WTC11 (cell line): ENCODE measurements around the gene HID1. TPM values are rescaled to one million over a fixed set of nuclear protein-coding genes. Genes with fewer than 3 reads are reported as not detected.

Source experiments
- ATF1 ChIP-seq: sonication (generic); formaldehyde crosslinking; IDR thresholded peaks from 2 replicates; pipeline ENCODE4 v1.8.1; 2023; ENCODE audit warnings: mild to moderate bottlenecking, moderate library complexity, missing genetic modification reagents
- CBFB ChIP-seq: sonication (generic); formaldehyde crosslinking; IDR thresholded peaks from 2 replicates; pipeline ENCODE4 v1.8.1; 2022; ENCODE audit warnings: mild to moderate bottlenecking, low read depth, missing genetic modification reagents
- E2F1 ChIP-seq: sonication (generic); formaldehyde crosslinking; IDR thresholded peaks from 2 replicates; pipeline ENCODE4 v1.8.0; 2022; ENCODE audit warnings: mild to moderate bottlenecking, missing genetic modification reagents
- E2F5 ChIP-seq: sonication (generic); formaldehyde crosslinking; IDR thresholded peaks from 2 replicates; pipeline ENCODE4 v1.8.1; 2022; ENCODE audit warnings: mild to moderate bottlenecking, moderate library complexity, missing genetic modification reagents
- ETV6 ChIP-seq: sonication (generic); formaldehyde crosslinking; IDR thresholded peaks from 2 replicates; pipeline ENCODE4 v1.8.1; 2022; ENCODE audit warnings: mild to moderate bottlenecking, missing genetic modification reagents
- GABPB1 ChIP-seq: sonication (generic); formaldehyde crosslinking; IDR thresholded peaks from 2 replicates; pipeline ENCODE4 v1.8.1; 2023; ENCODE audit warnings: mild to moderate bottlenecking, missing genetic modification reagents
- HMGA2 ChIP-seq: fragments of 250-450 bp; sonication (Bioruptor Pico); IDR thresholded peaks from 2 replicates; pipeline ENCODE4 v1.4.0; 2021; ENCODE audit warnings: mild to moderate bottlenecking, moderate library complexity
- HMGXB4 ChIP-seq: sonication (generic); formaldehyde crosslinking; IDR thresholded peaks from 2 replicates; pipeline ENCODE4 v1.8.1; 2023; ENCODE audit warnings: mild to moderate bottlenecking, moderate library complexity, missing genetic modification reagents
- IRF1 ChIP-seq: sonication (generic); formaldehyde crosslinking; IDR thresholded peaks from 2 replicates; pipeline ENCODE4 v1.8.0; 2023; ENCODE audit warnings: missing genetic modification reagents
- KAT7 ChIP-seq: sonication (generic); formaldehyde crosslinking; IDR thresholded peaks from 2 replicates; pipeline ENCODE4 v1.8.1; 2023; ENCODE audit warnings: missing genetic modification reagents, mild to moderate bottlenecking, borderline replicate concordance
- NFE2L1 ChIP-seq: sonication (generic); formaldehyde crosslinking; IDR thresholded peaks from 2 replicates; pipeline ENCODE4 v1.8.1; 2023; ENCODE audit warnings: missing genetic modification reagents
- NFYB ChIP-seq: sonication (generic); formaldehyde crosslinking; conservative IDR thresholded peaks from 2 replicates; pipeline ENCODE4 v1.8.0; 2022; ENCODE audit warnings: low read depth, missing genetic modification reagents
- NR1H2 ChIP-seq: sonication (generic); formaldehyde crosslinking; IDR thresholded peaks from 2 replicates; pipeline ENCODE4 v1.9.0; 2021; ENCODE audit warnings: mild to moderate bottlenecking, moderate library complexity, missing genetic modification reagents
- OVOL2 ChIP-seq: fragments of 250-450 bp; sonication (Bioruptor Pico); IDR thresholded peaks from 2 replicates; pipeline ENCODE4 v1.9.0; 2021; ENCODE audit warnings: mild to moderate bottlenecking, borderline replicate concordance
- RELA ChIP-seq: sonication (generic); formaldehyde crosslinking; IDR thresholded peaks from 2 replicates; pipeline ENCODE4 v1.8.1; 2022; ENCODE audit warnings: missing genetic modification reagents, mild to moderate bottlenecking, borderline replicate concordance
- SMAD4 ChIP-seq: sonication (generic); formaldehyde crosslinking; IDR thresholded peaks from 2 replicates; pipeline ENCODE4 v1.8.0; 2022; ENCODE audit warnings: mild to moderate bottlenecking, missing genetic modification reagents
- SOX15 ChIP-seq: fragments of 250-450 bp; sonication (Bioruptor Pico); IDR thresholded peaks from 2 replicates; pipeline ENCODE4 v1.9.0; 2021; ENCODE audit warnings: mild to moderate bottlenecking
- SP1 ChIP-seq: sonication (generic); formaldehyde crosslinking; conservative IDR thresholded peaks from 2 replicates; pipeline ENCODE4 v1.8.1; 2022; ENCODE audit warnings: missing genetic modification reagents
- TEAD1 ChIP-seq: sonication (generic); formaldehyde crosslinking; IDR thresholded peaks from 2 replicates; pipeline ENCODE4 v1.8.0; 2022; ENCODE audit warnings: mild to moderate bottlenecking, missing genetic modification reagents
- ZNF121 ChIP-seq: sonication (generic); formaldehyde crosslinking; IDR thresholded peaks from 2 replicates; pipeline ENCODE4 v1.8.0; 2023; ENCODE audit warnings: missing genetic modification reagents
- ZNF219 ChIP-seq: sonication (generic); formaldehyde crosslinking; IDR thresholded peaks from 2 replicates; pipeline ENCODE4 v1.8.0; 2023; ENCODE audit warnings: missing genetic modification reagents, mild to moderate bottlenecking, borderline replicate concordance
- ZNF232 ChIP-seq: sonication (generic); formaldehyde crosslinking; IDR thresholded peaks from 2 replicates; pipeline ENCODE4 v1.8.0; 2022; ENCODE audit warnings: mild to moderate bottlenecking, missing genetic modification reagents
- total RNA-seq: library from RNA; stranded (reverse); gene quantifications from 3 replicates; pipeline ENCODE4 v1.2.3, GENCODE V29; 2021
- TF ChIP-seq, protein P1 (sequence below): fragments of 250-450 bp; sonication (Bioruptor Pico); IDR thresholded peaks from 2 replicates; pipeline ENCODE4 v1.9.0; 2021; ENCODE audit warnings: mild to moderate bottlenecking

HID1 gene
- total RNA-seq, 1 experiment from 2014 or later, result 16.7 TPM

- TF ChIP-seq SOX15 (CRISPR knock-in tag), result no peak
- TF ChIP-seq, protein P1, sequence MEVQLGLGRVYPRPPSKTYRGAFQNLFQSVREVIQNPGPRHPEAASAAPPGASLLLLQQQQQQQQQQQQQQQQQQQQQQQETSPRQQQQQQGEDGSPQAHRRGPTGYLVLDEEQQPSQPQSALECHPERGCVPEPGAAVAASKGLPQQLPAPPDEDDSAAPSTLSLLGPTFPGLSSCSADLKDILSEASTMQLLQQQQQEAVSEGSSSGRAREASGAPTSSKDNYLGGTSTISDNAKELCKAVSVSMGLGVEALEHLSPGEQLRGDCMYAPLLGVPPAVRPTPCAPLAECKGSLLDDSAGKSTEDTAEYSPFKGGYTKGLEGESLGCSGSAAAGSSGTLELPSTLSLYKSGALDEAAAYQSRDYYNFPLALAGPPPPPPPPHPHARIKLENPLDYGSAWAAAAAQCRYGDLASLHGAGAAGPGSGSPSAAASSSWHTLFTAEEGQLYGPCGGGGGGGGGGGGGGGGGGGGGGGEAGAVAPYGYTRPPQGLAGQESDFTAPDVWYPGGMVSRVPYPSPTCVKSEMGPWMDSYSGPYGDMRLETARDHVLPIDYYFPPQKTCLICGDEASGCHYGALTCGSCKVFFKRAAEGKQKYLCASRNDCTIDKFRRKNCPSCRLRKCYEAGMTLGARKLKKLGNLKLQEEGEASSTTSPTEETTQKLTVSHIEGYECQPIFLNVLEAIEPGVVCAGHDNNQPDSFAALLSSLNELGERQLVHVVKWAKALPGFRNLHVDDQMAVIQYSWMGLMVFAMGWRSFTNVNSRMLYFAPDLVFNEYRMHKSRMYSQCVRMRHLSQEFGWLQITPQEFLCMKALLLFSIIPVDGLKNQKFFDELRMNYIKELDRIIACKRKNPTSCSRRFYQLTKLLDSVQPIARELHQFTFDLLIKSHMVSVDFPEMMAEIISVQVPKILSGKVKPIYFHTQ, result no peak
- TF ChIP-seq SMAD4 (CRISPR knock-in tag), result no peak
- 0 out of 2 replicates have a peak, but pooled peaks have one; percentile 26 for TF ChIP-seq ATF1 (CRISPR knock-in tag)
- TF ChIP-seq ZNF121, result no peak
- TF ChIP-seq NFE2L1 (CRISPR knock-in tag), result peak; percentile 57; the same call in 1 of the 2 replicates
- no peak for TF ChIP-seq HMGA2 (CRISPR knock-in tag)
- no peak for TF ChIP-seq NR1H2
- peak; percentile 72; the same call in 1 of the 2 replicates for TF ChIP-seq CBFB
- 0 out of 2 replicates have a peak, but pooled peaks have one; percentile 84 for TF ChIP-seq KAT7 (CRISPR knock-in tag)
- TF ChIP-seq RELA (CRISPR knock-in tag), result no peak
- TF ChIP-seq E2F1 (CRISPR knock-in tag), result no peak
- TF ChIP-seq HMGXB4 (CRISPR knock-in tag), result peak; percentile 69; the same call in 1 of the 2 replicates
- TF ChIP-seq TEAD1 (CRISPR knock-in tag), result 0 out of 2 replicates have a peak, but pooled peaks have one; percentile 25
- peak; percentile 44 for TF ChIP-seq NFYB (CRISPR knock-in tag)
- TF ChIP-seq ZNF219 (CRISPR knock-in tag), result no peak
- TF ChIP-seq E2F5 (CRISPR knock-in tag), result peak; percentile 71; the same call in 1 of the 2 replicates
- TF ChIP-seq ZNF232, result no peak
- no peak; the same call in 1 of the 2 replicates for TF ChIP-seq GABPB1 (CRISPR knock-in tag)
- TF ChIP-seq ETV6 (CRISPR knock-in tag), result no peak
- no peak for TF ChIP-seq IRF1 (CRISPR knock-in tag)
- peak; percentile 84; the same call in 1 of the 2 replicates for TF ChIP-seq SP1 (CRISPR knock-in tag)
- no peak for TF ChIP-seq OVOL2 (CRISPR knock-in tag)
- TF ChIP-seq, all 79 proteins: peak for 13
These were observed 14.9 kb upstream of the HID1 start, which contains the start of gene CDR2L (continued) for GRCh38 chr17:74987418-74987908.
